Muscle layer of duodenum (tissue), 2 donors: ENCODE data around the gene PTPRD.

Experiments used
- H3K27ac ChIP-seq: one replicate; pipeline ENCODE4 v1.7.0; 2013; ENCODE audit warnings: mild to moderate bottlenecking, low read length
- H3K27me3 ChIP-seq: one replicate; pipeline ENCODE4 v1.7.0; 2013; ENCODE audit warnings: low read depth, mild to moderate bottlenecking, control low read depth, low read length
- H3K36me3 ChIP-seq, 2 donors: one replicate each; pipeline ENCODE4 v1.7.0; 2013; ENCODE audit warnings: low read length in 2 of 2, control low read depth in 1 of 2, mild to moderate bottlenecking in 1 of 2; ENCODE audit not compliant: insufficient read depth in 2 of 2, control insufficient read depth in 1 of 2
- H3K4me1 ChIP-seq, 2 donors: one replicate each; pipeline ENCODE4 v1.7.0; 2013; ENCODE audit warnings: low read length in 2 of 2, mild to moderate bottlenecking in 2 of 2, control low read depth in 1 of 2, moderate library complexity in 1 of 2; ENCODE audit not compliant: insufficient read depth in 2 of 2, control insufficient read depth in 1 of 2
- H3K4me3 ChIP-seq, 2 donors: one replicate each; pipeline ENCODE4 v1.7.0; 2013; ENCODE audit warnings: low read length in 2 of 2, low read depth in 1 of 2, mild to moderate bottlenecking in 1 of 2
- H3K9me3 ChIP-seq, 2 donors: one replicate each; pipeline ENCODE4 v1.7.0; 2013; ENCODE audit warnings: low read length in 2 of 2, control low read depth in 1 of 2, mild to moderate bottlenecking in 1 of 2; ENCODE audit not compliant: control insufficient read depth in 1 of 2
- donor health status: healthy.

Gene PTPRD

DNA sequence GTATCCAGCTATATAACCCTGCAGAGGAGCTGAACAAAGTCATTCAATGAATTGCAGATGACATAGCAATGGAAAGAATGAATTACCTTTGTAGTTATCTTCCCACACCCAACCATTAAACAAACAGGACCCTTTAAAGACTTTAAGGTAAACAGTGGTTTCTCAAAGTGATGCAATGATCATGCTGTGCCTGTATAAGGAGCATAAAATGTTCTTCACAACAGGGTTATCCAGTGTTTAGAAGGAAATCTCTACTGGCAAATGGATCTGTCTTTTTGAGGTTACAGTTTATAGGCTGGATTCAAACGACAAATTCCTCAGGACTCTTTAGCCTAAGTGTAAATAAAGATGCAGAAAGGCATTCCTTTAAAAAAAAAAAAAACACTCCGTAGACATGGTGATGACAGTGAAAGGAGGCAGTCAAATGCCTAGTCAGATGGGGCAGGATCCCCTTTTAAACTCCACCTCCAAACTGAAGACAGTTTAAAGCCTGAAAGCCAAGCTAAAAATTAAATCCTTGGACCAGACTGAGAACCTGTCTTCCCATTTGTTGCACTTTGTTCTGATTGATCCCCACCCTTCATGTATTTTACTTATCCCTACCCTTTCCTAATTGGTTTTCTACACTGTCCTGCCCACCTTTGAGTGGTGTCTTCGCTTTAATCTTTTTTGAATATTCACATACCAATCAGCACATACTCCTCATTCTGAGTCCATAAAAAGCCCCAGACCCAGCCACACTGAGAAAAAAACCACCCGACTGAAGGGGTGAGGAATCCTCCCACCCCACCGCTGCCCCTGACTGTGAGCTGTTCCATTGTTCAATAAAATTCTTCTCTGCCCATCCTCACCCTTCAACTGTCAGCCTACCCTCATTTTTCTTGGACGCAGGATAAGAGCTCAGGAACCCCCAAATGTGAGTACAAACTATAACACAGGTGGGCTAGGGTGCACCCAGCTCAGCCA lies 2052.0 kb downstream of the PTPRD start:
- Histone ChIP-seq H3K4me1 (no peaks in the 10 kb centered on the region), H3K36me3 (no peaks in the 10 kb centered on the region), H3K4me3 (no peak overlapping the region), H3K27me3 (no peaks in the 10 kb centered on the region), H3K27ac (no peak overlapping the region), H3K9me3 (no peaks in the 10 kb centered on the region)

- no peaks in the 10 kb centered on the region for H3K4me1 ChIP-seq
- no peak overlapping the region for H3K27ac ChIP-seq
- H3K9me3 ChIP-seq = no peaks in the 10 kb centered on the region
- H3K36me3 ChIP-seq = no peaks in the 10 kb centered on the region
- no peaks in the 10 kb centered on the region for H3K27me3 ChIP-seq
- no peak overlapping the region for H3K4me3 ChIP-seq
These were observed 2054.6 kb downstream of the PTPRD start for GRCh38 chr9:8558176-8558575.

DNA sequence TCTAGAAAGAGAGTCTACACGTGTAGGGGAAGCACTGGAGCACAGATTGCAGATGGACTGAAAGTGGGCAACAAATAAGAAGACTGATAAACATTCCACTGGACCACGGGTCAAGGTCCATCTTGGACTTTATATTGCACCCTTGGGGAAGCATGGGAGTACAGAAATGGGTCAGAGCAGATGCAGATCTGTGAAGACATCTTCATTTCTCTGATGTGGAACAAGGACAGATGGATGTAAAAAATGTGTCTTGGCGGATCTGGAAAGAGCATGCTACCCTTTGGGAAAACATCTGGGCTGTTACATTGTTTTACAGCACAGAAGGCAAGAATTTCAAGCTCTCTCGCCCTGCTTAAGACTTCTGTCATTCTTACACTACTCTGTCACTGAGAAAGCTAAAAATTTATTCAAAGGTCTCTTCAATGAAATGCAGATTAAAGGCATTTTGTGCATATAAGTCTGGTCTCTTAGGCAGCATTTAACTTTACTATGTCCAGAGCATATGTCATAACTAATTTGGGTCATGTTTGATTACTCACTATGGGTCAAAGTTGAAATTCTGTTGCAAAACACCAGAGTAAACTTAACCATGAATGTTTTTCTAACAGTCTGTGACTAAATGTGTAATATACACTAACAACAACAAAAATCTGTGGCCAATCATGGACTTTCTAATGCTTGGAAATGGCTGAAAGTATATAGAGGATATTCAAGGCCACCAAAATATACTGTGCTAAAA lies 2056.9 kb downstream of the PTPRD start:
- Histone ChIP-seq H3K4me3 (no peak overlapping the region), H3K27ac (no peak overlapping the region), H3K36me3 (no peaks in the 10 kb centered on the region), H3K4me1 (no peaks in the 10 kb centered on the region), H3K27me3 (no peaks in the 10 kb centered on the region), H3K9me3 (no peaks in the 10 kb centered on the region)

- H3K27ac ChIP-seq = no peak overlapping the region
- H3K36me3 ChIP-seq = no peaks in the 10 kb centered on the region
- H3K9me3 ChIP-seq = no peaks in the 10 kb centered on the region
- no peaks in the 10 kb centered on the region for H3K27me3 ChIP-seq
- H3K4me1 ChIP-seq = no peaks in the 10 kb centered on the region
- H3K4me3 ChIP-seq = no peak overlapping the region
These were observed 2059.4 kb downstream of the PTPRD start for GRCh38 chr9:8553444-8553843.

- H3K27me3 ChIP-seq = no peaks in the 10 kb centered on the region
- H3K36me3 ChIP-seq = no peaks in the 10 kb centered on the region
These were observed 2060.1 kb downstream of the PTPRD start for GRCh38 chr9:8552732-8553131.

GRCh38 chr9:8549214-8549613 lies 2063.6 kb downstream of the PTPRD start:
- Histone ChIP-seq H3K36me3 (no peaks in the 10 kb centered on the region), H3K27ac (no peak overlapping the region), H3K4me1 (no peaks in the 10 kb centered on the region), H3K4me3 (no peak overlapping the region), H3K9me3 (no peaks in the 10 kb centered on the region), H3K27me3 (no peaks in the 10 kb centered on the region)

More at GRCh38 chr9:8552732-8553131, 2060.1 kb downstream of the PTPRD start:
- no peak overlapping the region for H3K27ac ChIP-seq
- no peak overlapping the region for H3K4me3 ChIP-seq
- no peaks in the 10 kb centered on the region for H3K9me3 ChIP-seq
- H3K4me1 ChIP-seq = no peaks in the 10 kb centered on the region

DNA sequence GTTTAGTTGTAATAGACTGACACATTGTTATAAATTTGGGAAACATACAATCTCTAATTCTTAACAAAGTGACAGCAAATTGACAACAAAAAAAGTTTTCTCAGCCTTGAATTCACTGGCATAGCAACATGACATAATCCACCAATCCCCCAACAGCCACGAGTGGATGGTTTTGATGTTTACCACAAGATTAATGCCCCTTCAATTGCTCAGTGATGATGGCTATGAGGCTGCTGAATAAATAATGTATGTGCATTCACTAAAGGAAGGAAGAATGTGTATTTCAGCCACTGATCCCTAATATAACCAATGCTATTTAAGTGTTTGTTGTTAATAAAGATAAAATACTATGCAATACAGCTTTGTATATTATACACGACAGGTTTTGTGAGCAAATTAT lies 2069.6 kb downstream of the PTPRD start:
- Histone ChIP-seq H3K36me3 (no peaks in the 10 kb centered on the region), H3K9me3 (no peaks in the 10 kb centered on the region), H3K4me3 (no peak overlapping the region), H3K27ac (no peak overlapping the region), H3K27me3 (no peaks in the 10 kb centered on the region), H3K4me1 (no peaks in the 10 kb centered on the region)

DNA sequence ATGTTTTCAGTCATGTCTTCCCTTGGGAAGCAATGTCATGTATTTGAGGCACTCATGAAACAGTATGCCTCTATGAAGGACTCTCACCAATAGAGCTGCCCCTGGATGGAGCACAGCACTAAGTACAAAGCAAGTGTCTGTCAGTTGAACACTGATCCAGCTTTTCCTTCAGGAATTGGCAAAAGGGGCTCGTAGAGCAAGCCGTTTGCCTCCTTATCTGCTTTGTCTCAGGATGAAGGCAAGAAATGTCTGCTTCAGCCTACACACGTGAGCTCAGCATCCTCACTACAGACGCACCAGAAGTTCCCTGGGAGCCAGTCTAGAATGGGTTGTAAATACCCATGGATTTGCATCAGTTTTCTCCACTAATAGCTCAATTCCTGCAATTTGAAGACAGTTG lies 2070.3 kb downstream of the PTPRD start:
- Histone ChIP-seq H3K9me3 (no peaks in the 10 kb centered on the region), H3K27me3 (no peaks in the 10 kb centered on the region), H3K4me3 (no peak overlapping the region), H3K4me1 (no peaks in the 10 kb centered on the region), H3K36me3 (no peaks in the 10 kb centered on the region), H3K27ac (no peak overlapping the region)

DNA sequence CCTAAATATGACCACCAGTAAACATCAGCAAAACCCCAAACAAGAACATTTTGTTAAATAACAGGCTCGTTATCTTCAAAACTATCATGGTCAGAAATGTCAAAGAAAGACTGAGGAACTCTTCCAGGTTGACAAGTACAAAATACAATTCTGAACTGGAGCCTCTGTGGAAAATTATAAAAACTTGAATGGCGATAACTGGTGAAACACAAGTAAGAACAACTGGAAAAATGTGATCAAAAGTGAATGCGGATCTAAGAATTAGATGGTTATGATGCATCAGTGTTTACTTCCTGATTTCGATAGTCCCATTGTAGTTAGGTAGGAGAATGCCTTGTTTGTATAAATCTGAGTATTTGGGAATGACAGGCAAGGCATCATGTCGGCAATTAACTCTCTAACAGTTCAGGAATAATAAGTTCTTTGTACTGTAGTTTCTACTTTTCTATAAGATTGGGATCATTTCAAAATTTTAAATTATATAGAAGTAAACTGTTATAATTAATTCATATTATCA lies 2073.1 kb downstream of the PTPRD start:
- Histone ChIP-seq H3K4me3 (no peak overlapping the region), H3K9me3 (no peaks in the 10 kb centered on the region), H3K27me3 (no peaks in the 10 kb centered on the region), H3K36me3 (no peaks in the 10 kb centered on the region), H3K27ac (no peak overlapping the region), H3K4me1 (no peaks in the 10 kb centered on the region)

GRCh38 chr9:8536845-8537244 lies 2076.0 kb downstream of the PTPRD start:
- Histone ChIP-seq H3K9me3 (no peaks in the 10 kb centered on the region), H3K27ac (no peak overlapping the region), H3K36me3 (no peaks in the 10 kb centered on the region), H3K27me3 (no peaks in the 10 kb centered on the region), H3K4me1 (no peaks in the 10 kb centered on the region), H3K4me3 (no peak overlapping the region)

GRCh38 chr9:8534828-8535227 lies 2078.0 kb downstream of the PTPRD start:
- Histone ChIP-seq H3K4me1 (no peaks in the 10 kb centered on the region), H3K27me3 (no peaks in the 10 kb centered on the region), H3K9me3 (no peaks in the 10 kb centered on the region), H3K27ac (no peak overlapping the region), H3K4me3 (no peak overlapping the region), H3K36me3 (no peaks in the 10 kb centered on the region)
